IPS-18a (cell line): ENCODE measurements around the gene BUD13.
"Not testable (repeated sequence)": the region's sequence is repeated elsewhere in the genome, so short reads cannot be mapped to it uniquely, and the experiment has no call there.

Experiments used
- H3K27ac ChIP-seq: one replicate; pipeline ENCODE4 v1.5.1; 2013; ENCODE audit warnings: low read length
- H3K27me3 ChIP-seq: one replicate; pipeline ENCODE4 v1.6.1; 2013; ENCODE audit warnings: mild to moderate bottlenecking, low read length; ENCODE audit not compliant: control insufficient read depth, insufficient read depth
- H3K36me3 ChIP-seq: one replicate; pipeline ENCODE4 v1.6.1; 2013; ENCODE audit warnings: low read depth, low read length; ENCODE audit not compliant: control insufficient read depth
- H3K4me1 ChIP-seq: one replicate; pipeline ENCODE4 v1.6.1; 2013; ENCODE audit warnings: low read depth, low read length; ENCODE audit not compliant: control insufficient read depth
- H3K4me3 ChIP-seq: one replicate; pipeline ENCODE4 v1.5.1; 2013; ENCODE audit warnings: low read length
- H3K9ac ChIP-seq: one replicate; pipeline ENCODE4 v1.6.1; 2013; ENCODE audit warnings: mild to moderate bottlenecking, low read length, moderate library complexity
- H3K9me3 ChIP-seq: one replicate; pipeline ENCODE4 v1.6.1; 2013; ENCODE audit warnings: low read depth, low read length; ENCODE audit not compliant: control insufficient read depth

BUD13 gene

DNA sequence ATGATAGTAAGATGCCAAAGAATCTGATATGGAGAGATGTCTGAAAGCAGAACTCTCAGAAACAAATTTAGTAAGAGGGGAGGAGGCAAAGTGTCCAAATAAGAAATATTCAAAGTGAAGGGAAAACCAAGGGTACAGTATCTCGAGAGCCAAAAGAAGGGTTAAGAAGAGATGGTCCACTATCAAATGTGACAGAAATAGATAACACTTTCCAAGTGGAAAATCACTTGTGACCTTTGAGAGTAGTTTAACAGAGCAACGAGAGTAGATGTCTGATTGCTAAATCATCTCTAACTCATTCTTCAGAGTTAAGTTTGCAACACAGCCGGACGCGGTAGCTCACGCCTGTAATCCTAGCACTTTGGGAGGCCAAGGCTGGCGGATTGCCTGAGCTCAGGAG lies 4.3 kb upstream of the BUD13 start:
- H3K4me1 ChIP-seq: peaks cover 7% of the 10 kb centered on the region
- H3K9me3 ChIP-seq: no peaks in the 10 kb centered on the region
- no peak overlapping the region for H3K27ac ChIP-seq
- H3K4me3 ChIP-seq: no peak overlapping the region
- peaks cover 52% of the 10 kb centered on the region for H3K36me3 ChIP-seq
- H3K27me3 ChIP-seq: no peaks in the 10 kb centered on the region
- no peak overlapping the region for H3K9ac ChIP-seq

GRCh38 chr11:116776522-116776984 lies 3.8 kb upstream of the BUD13 start:
- no peaks in the 10 kb centered on the region for H3K9me3 ChIP-seq
- H3K9ac ChIP-seq: no peak overlapping the region
- H3K27ac ChIP-seq: no peak overlapping the region
- H3K27me3 ChIP-seq: no peaks in the 10 kb centered on the region
- peaks cover 49% of the 10 kb centered on the region for H3K36me3 ChIP-seq
- peaks cover 12% of the 10 kb centered on the region for H3K4me1 ChIP-seq
- H3K4me3 ChIP-seq: no peak overlapping the region

- H3K9me3 ChIP-seq: no peaks in the 10 kb centered on the region
- no peak overlapping the region for H3K9ac ChIP-seq
- H3K27ac ChIP-seq: no peak overlapping the region
- H3K36me3 ChIP-seq: peaks cover 43% of the 10 kb centered on the region
- H3K4me1 ChIP-seq: peaks cover 17% of the 10 kb centered on the region
- H3K4me3 ChIP-seq: no peak overlapping the region
- H3K27me3 ChIP-seq: no peaks in the 10 kb centered on the region
These were observed 3.2 kb upstream of the BUD13 start for GRCh38 chr11:116775975-116776374.

DNA sequence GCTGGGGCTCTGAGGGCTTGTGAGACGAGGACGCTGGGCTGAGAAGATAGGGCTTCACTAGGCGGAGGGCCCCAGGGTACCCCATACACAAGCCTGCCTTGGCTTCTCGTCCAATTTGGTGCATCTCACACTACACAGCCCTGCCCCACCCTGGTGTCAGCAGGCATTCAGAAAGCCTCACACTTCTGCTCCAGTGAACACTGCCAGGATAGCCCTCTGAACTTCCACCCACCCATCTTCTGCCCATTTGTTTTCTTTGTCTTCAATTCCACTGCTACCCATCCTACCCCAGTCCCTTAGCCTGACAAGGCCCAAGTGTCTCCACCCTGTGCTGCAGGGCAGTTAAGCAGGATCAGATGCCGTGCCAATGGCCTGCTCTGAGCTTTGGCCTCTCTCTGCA lies 1.9 kb upstream of the BUD13 start:
- Histone ChIP-seq H3K4me1 (peaks cover 18% of the 10 kb centered on the region), H3K27me3 (no peaks in the 10 kb centered on the region), H3K4me3 (no peak overlapping the region), H3K27ac (no peak overlapping the region), H3K9ac (no peak overlapping the region), H3K36me3 (peaks cover 33% of the 10 kb centered on the region), H3K9me3 (no peaks in the 10 kb centered on the region)

DNA sequence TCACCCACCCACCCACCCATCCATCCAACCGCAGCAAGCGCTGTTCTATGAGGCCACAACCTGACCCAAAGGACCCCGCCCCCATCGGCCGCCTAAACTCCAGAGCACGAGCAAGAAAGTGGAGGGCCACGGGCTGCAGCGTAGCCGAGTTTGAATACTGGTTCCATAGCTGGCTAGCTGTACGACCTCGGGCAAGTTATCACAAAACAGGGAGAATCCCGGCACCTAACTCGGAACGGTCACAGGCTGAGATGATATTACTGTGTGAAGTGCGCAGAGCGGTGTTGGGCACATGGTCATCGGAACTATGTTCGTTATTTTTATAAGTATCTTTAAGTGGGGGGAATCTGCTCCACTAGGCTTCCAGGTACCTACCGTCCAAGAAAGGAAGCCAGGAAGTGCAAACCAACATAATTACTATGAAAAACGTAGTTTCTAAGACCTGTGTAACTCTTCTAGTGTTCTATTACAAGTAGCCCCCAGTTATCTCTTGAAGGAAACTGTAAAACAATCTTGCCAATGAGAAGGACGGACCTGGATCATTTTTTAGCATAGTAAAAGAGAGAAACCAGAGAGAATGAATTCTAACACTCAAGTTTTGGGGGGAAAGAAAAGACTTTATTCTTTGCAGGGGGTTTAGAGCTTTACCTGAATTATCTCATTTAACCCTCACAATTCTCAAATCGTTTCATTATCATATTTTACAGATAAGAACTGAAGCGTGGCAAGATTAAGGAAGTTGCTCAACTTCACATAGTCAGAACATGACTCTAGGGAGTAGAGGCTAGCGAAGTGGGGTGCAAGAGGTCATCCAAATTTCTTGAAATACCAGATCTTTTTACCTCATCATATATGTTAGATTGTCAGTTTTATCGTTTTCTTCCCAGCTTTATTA lies 663 bp upstream of the BUD13 start:
- peaks cover 27% of the 10 kb centered on the region for H3K36me3 ChIP-seq
- peak overlapping the region; percentile 66 for H3K9ac ChIP-seq
- H3K27me3 ChIP-seq: no peaks in the 10 kb centered on the region
- peaks cover 18% of the 10 kb centered on the region for H3K4me1 ChIP-seq
- peak overlapping the region; percentile 75 for H3K4me3 ChIP-seq
- no peaks in the 10 kb centered on the region for H3K9me3 ChIP-seq
- no peak overlapping the region for H3K27ac ChIP-seq

GRCh38 chr11:116771935-116772334 lies 852 bp downstream of the BUD13 start:
- Histone ChIP-seq H3K36me3 (peaks cover 21% of the 10 kb centered on the region), H3K4me1 (peaks cover 18% of the 10 kb centered on the region), H3K27ac (peak overlapping the region; percentile 84)

DNA sequence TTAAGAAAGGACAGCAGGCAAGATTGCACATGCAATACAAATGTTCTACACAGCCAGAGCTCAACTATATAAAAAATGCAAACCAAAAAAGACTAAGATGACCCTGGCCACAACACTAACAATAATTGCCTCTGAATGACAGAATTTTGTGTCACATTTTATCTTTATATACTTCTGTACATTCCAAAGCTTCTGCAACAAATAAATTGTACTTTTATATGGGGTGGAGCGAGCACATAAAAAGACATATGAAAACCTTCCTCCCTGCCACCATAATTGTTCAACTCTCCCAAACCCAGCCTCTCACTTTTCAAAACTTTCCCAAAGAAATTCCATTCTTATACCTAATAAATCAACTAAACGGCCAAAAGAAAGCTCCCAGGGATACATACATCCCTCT lies 10.7 kb downstream of the BUD13 start:
- Histone ChIP-seq H3K9me3 (no peaks in the 10 kb centered on the region), H3K27ac (no peak overlapping the region), H3K4me1 (no peaks in the 10 kb centered on the region), H3K9ac (no peak overlapping the region), H3K36me3 (peaks cover 77% of the 10 kb centered on the region), H3K27me3 (no peaks in the 10 kb centered on the region), H3K4me3 (no peak overlapping the region)

More at GRCh38 chr11:116771935-116772334, 852 bp downstream of the BUD13 start:
- Histone ChIP-seq H3K27me3 (no peaks in the 10 kb centered on the region), H3K9me3 (no peaks in the 10 kb centered on the region), H3K4me3 (peak overlapping the region; percentile 95), H3K9ac (peak overlapping the region; percentile 92)

DNA sequence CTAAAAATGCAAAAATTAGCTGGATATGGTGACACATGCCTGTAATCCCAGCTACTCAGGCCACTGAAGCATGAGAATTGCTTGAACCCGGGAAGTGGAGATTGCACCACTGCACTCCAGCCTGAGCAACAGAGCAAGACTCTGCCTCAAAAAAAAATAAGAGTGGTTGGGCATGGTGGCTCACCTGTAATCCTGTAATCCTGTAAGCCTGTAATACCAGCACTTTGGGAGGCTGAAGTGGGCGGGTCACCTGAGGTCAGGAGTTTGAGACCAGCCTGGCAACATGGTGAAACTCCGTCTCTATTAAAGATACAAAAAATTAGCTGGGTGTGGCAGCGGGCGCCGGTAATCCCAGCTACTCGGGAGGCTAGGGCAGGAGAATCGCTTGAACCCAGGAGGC lies 16.7 kb downstream of the BUD13 start:
- not testable (repeated sequence) for H3K4me1 ChIP-seq, H3K4me3 ChIP-seq, H3K9ac ChIP-seq, H3K27ac ChIP-seq, H3K9me3 ChIP-seq, H3K27me3 ChIP-seq
- peaks cover 64% of the 10 kb centered on the region for H3K36me3 ChIP-seq

DNA sequence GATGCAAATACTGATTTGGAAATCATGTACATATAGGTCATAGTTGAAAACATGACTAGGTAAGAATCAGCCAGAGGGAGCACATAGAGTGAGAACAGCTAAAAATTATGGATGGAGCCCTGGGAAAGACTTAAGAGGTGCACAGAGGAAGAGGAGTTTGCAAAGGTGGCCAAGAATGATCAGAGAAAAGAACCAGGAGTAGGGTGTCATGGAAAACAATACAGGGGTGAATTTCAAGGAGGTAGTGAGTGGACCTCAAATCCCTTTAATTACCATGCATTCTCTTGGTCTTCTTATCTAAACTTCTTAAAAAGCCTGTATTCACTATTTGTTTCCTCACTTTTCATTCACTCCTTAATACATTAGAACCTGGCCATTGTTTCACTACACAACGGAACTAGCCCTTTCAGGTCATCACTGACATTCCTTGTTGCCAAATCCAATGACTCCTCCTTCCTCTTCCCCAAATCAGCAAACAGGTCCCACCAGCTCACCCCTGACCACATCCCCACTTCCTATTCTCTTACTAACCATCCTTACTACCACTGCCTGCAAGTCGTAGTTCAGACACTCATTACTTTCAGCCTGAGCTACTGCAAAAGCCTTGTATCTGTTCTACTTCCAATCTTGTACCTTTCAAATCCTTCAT lies 22.6 kb downstream of the BUD13 start:
- H3K27ac ChIP-seq: no peak overlapping the region
- H3K27me3 ChIP-seq: no peaks in the 10 kb centered on the region
- H3K36me3 ChIP-seq: peaks cover 61% of the 10 kb centered on the region
- H3K4me1 ChIP-seq: no peaks in the 10 kb centered on the region
- no peak overlapping the region for H3K4me3 ChIP-seq
- H3K9ac ChIP-seq: no peak overlapping the region
- no peaks in the 10 kb centered on the region for H3K9me3 ChIP-seq

DNA sequence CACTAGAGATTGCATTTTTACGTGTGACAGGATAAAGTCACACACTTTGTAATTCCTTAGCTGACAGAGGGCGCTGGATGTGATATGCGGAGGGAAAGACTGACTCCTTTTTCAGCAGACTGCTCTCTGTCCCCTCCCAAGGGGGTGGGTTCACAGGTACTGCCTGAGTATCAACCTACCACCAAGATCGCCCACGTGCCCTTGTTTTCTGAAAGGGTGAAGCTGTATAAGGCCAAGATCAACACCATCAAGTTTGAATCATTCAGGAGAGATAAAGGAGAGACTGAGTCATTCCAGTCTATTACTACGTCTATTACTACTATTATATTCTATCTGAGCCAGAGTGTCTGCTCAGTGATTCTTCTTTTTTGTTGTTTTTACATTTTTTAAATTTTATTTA lies 30.7 kb downstream of the BUD13 start:
- H3K36me3 ChIP-seq: peaks cover 9% of the 10 kb centered on the region
- no peaks in the 10 kb centered on the region for H3K27me3 ChIP-seq
- no peak overlapping the region for H3K4me3 ChIP-seq
- peaks cover 4% of the 10 kb centered on the region for H3K4me1 ChIP-seq
- H3K27ac ChIP-seq: no peak overlapping the region
- H3K9me3 ChIP-seq: no peaks in the 10 kb centered on the region
- no peak overlapping the region for H3K9ac ChIP-seq

DNA sequence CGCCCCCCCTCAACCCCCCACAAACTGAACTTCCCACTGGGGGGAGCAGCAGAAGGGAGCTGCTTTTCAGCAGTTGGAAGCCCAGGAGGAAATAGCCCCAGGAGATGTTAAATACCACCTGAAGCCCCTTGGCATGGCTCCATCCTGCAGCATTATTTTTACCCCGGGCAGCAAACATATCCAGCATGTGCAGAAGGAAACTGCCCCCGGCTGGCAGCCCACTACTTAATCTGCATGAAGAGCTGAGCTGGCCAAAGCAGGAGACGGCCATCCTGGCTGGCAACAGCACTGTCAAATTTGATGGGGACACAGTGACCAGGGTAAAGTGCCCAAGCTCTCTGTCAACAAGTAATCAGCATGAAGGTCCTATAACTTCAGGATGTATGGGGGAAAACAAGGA lies 32.0 kb downstream of the BUD13 start:
- Histone ChIP-seq H3K4me3 (no peak overlapping the region), H3K4me1 (peaks cover 4% of the 10 kb centered on the region), H3K27ac (no peak overlapping the region), H3K36me3 (no peaks in the 10 kb centered on the region), H3K9ac (no peak overlapping the region), H3K9me3 (no peaks in the 10 kb centered on the region), H3K27me3 (no peaks in the 10 kb centered on the region)
